Limb (tissue), 2 donors: Measurements from ENCODE around the gene BMPR1B.
A peak's percentile ranks its signal among the peaks of the same experiment; 100 is the strongest.
"Not testable (repeated sequence)": the region's sequence is repeated elsewhere in the genome, so short reads cannot be mapped to it uniquely, and the experiment has no call there.

Source experiments
- DNase-seq, 2 donors: peaks; one replicate each; pipeline ENCODE4 v3.0.0-alpha.2; 2016; ENCODE audit errors: extremely low spot score in 2 of 2

Gene BMPR1B

GRCh38 chr4:94832329-94832728 lies 74.6 kb downstream of the BMPR1B start:
- not testable (repeated sequence) for DNase-seq

GRCh38 chr4:94833394-94833793 lies 75.6 kb downstream of the BMPR1B start:
- no peak for DNase-seq

GRCh38 chr4:94834501-94834900 lies 76.7 kb downstream of the BMPR1B start:
- DNase-seq = no peak

GRCh38 chr4:94841166-94841863 lies 83.6 kb downstream of the BMPR1B start:
- not testable (repeated sequence) for DNase-seq

GRCh38 chr4:94841864-94842221 lies 84.1 kb downstream of the BMPR1B start:
- DNase-seq = no peak

GRCh38 chr4:94843216-94843615 lies 85.5 kb downstream of the BMPR1B start:
- no peak for DNase-seq

GRCh38 chr4:94848326-94848725 lies 90.6 kb downstream of the BMPR1B start:
- DNase-seq = no peak

- no peak for DNase-seq
These were observed 92.1 kb downstream of the BMPR1B start for GRCh38 chr4:94849901-94850300.

- peak in 1 of 2 donors; percentile 60 for DNase-seq
These were observed 94.9 kb downstream of the BMPR1B start for GRCh38 chr4:94852616-94853015.

- no peak for DNase-seq
These were observed 98.3 kb downstream of the BMPR1B start for GRCh38 chr4:94856030-94856429.

GRCh38 chr4:94870146-94870545 lies 112.4 kb downstream of the BMPR1B start:
- no peak for DNase-seq

GRCh38 chr4:94871644-94872305 lies 114.0 kb downstream of the BMPR1B start:
- no peak for DNase-seq

GRCh38 chr4:94877973-94878372 lies 120.2 kb downstream of the BMPR1B start:
- no peak for DNase-seq

- DNase-seq = no peak
These were observed 123.2 kb downstream of the BMPR1B start for GRCh38 chr4:94880956-94881355.

- DNase-seq = no peak
These were observed 125.0 kb downstream of the BMPR1B start for GRCh38 chr4:94882756-94883155.

- no peak for DNase-seq
These were observed 129.3 kb downstream of the BMPR1B start for GRCh38 chr4:94887027-94887426.

- no peak for DNase-seq
These were observed 131.8 kb downstream of the BMPR1B start for GRCh38 chr4:94889523-94889922.

- no peak for DNase-seq
These were observed 132.2 kb downstream of the BMPR1B start for GRCh38 chr4:94889946-94890345.

- DNase-seq = no peak
These were observed 132.8 kb downstream of the BMPR1B start for GRCh38 chr4:94890579-94890978.

- no peak for DNase-seq
These were observed 134.3 kb downstream of the BMPR1B start for GRCh38 chr4:94892051-94892450.

- no peak for DNase-seq
These were observed 137.3 kb downstream of the BMPR1B start for GRCh38 chr4:94895081-94895480.

- DNase-seq = no peak
These were observed 139.3 kb downstream of the BMPR1B start for GRCh38 chr4:94897023-94897422.

GRCh38 chr4:94905511-94905910 lies 147.8 kb downstream of the BMPR1B start:
- no peak for DNase-seq
